Liver (tissue), 9 donors: Measurements from ENCODE around the gene CDK17. TPM values are rescaled to one million over a fixed set of nuclear protein-coding genes. Genes with fewer than 3 reads are reported as not detected.

Experiments
- DNase-seq: peaks from one replicate; pipeline ENCODE4 v3.0.0-alpha.2; 2017; ENCODE audit warnings: low spot score
- H3K27ac ChIP-seq, 2 donors: one replicate each; pipeline ENCODE4 v1.7.0; 2013; ENCODE audit warnings: inconsistent platforms in 2 of 2, low read length in 2 of 2, control low read depth in 1 of 2, low read depth in 1 of 2, mild to moderate bottlenecking in 1 of 2
- H3K27me3 ChIP-seq, 4 donors: one replicate each; pipeline versions ENCODE4 v1.6.1 to v1.7.0; 2013; ENCODE audit warnings: low read length in 3 of 4, inconsistent platforms in 1 of 4, mild to moderate bottlenecking in 1 of 4, moderate library complexity in 1 of 4; ENCODE audit not compliant: control insufficient read depth in 4 of 4, insufficient read depth in 4 of 4
- H3K36me3 ChIP-seq, 4 donors: one replicate each; pipeline versions ENCODE4 v1.6.1 to v1.7.0; 2013; ENCODE audit warnings: low read length in 3 of 4, mild to moderate bottlenecking in 3 of 4, low read depth in 1 of 4, moderate library complexity in 1 of 4; ENCODE audit not compliant: control insufficient read depth in 4 of 4, insufficient read depth in 3 of 4
- H3K4me1 ChIP-seq, 4 donors: one replicate each; pipeline versions ENCODE4 v1.6.1 to v1.7.0; 2013; ENCODE audit warnings: low read length in 3 of 4, mild to moderate bottlenecking in 3 of 4, moderate library complexity in 1 of 4; ENCODE audit not compliant: control insufficient read depth in 4 of 4, insufficient read depth in 4 of 4
- H3K4me3 ChIP-seq, 3 donors: one replicate each; pipeline versions ENCODE4 v1.6.1 to v1.7.0; 2013; ENCODE audit warnings: low read length in 3 of 3, control low read depth in 1 of 3, low read depth in 1 of 3, mild to moderate bottlenecking in 1 of 3
- H3K9ac ChIP-seq, 2 donors: one replicate each; pipeline ENCODE4 v1.7.0; 2013; ENCODE audit warnings: low read length in 2 of 2, mild to moderate bottlenecking in 2 of 2, moderate library complexity in 2 of 2, control low read depth in 1 of 2, low read depth in 1 of 2
- H3K9me3 ChIP-seq, 4 donors: one replicate each; pipeline versions ENCODE4 v1.6.1 to v1.7.0; 2013; ENCODE audit warnings: low read length in 3 of 4; ENCODE audit not compliant: control insufficient read depth in 4 of 4
- ATF3 ChIP-seq: IDR thresholded peaks from 2 replicates; pipeline ENCODE4 v1.6.1; 2016; ENCODE audit warnings: antibody characterized with exemption
- CTCF ChIP-seq: fragments of 150-350 bp; IDR thresholded peaks from 2 replicates; pipeline ENCODE4 v1.5.1; 2017; ENCODE audit warnings: improper control_type of control experiment, low read depth, low read length; ENCODE audit not compliant: missing input control
- FOXA2 ChIP-seq: IDR thresholded peaks from 2 replicates; pipeline ENCODE4 v1.6.1; 2016; ENCODE audit warnings: antibody characterized with exemption
- GABPA ChIP-seq, 2 donors: IDR thresholded peaks in 1 of 2; conservative IDR thresholded peaks in 1 of 2; 2 replicates each; pipeline ENCODE4 v1.6.1; 2016; ENCODE audit warnings: antibody characterized with exemption in 2 of 2, mild to moderate bottlenecking in 1 of 2, moderate library complexity in 1 of 2
- HNF4A ChIP-seq, 2 donors: conservative IDR thresholded peaks; 2 replicates each; pipeline ENCODE4 v1.6.1; 2016; ENCODE audit warnings: antibody characterized with exemption in 2 of 2, mild to moderate bottlenecking in 2 of 2
- HNF4G ChIP-seq: IDR thresholded peaks from 2 replicates; pipeline ENCODE4 v1.6.1; 2016; ENCODE audit warnings: antibody characterized with exemption
- JUND ChIP-seq, 2 donors: IDR thresholded peaks; 2 replicates each; pipeline ENCODE4 v1.6.1; 2016; ENCODE audit warnings: antibody characterized with exemption in 2 of 2
- MAX ChIP-seq: IDR thresholded peaks from 2 replicates; pipeline ENCODE4 v1.6.1; 2016; ENCODE audit warnings: antibody characterized with exemption
- NR2F2 ChIP-seq: IDR thresholded peaks from 2 replicates; pipeline ENCODE4 v1.6.1; 2016; ENCODE audit warnings: antibody characterized with exemption
- RAD21 ChIP-seq, 2 donors: IDR thresholded peaks; 2 replicates each; pipeline ENCODE4 v1.6.1; 2016; ENCODE audit warnings: antibody characterized with exemption in 2 of 2, mild to moderate bottlenecking in 2 of 2
- REST ChIP-seq: IDR thresholded peaks from 2 replicates; pipeline ENCODE4 v1.6.1; 2016; ENCODE audit warnings: antibody characterized with exemption, mild to moderate bottlenecking
- RXRA ChIP-seq, 2 donors: IDR thresholded peaks; 2 replicates each; pipeline ENCODE4 v1.6.1; 2017 to 2018; ENCODE audit warnings: antibody characterized with exemption in 2 of 2, mild to moderate bottlenecking in 1 of 2
- SP1 ChIP-seq: IDR thresholded peaks from 2 replicates; pipeline ENCODE4 v1.6.1; 2018; ENCODE audit warnings: antibody characterized with exemption, mild to moderate bottlenecking
- TAF1 ChIP-seq: conservative IDR thresholded peaks from 2 replicates; pipeline ENCODE4 v1.6.1; 2016; ENCODE audit warnings: antibody characterized with exemption, mild to moderate bottlenecking
- YY1 ChIP-seq: IDR thresholded peaks from 2 replicates; pipeline ENCODE4 v1.6.1; 2016; ENCODE audit warnings: antibody characterized with exemption, mild to moderate bottlenecking
- WGBS: extraction: QIAGEN DNeasy Blood & Tissue Kit; methylation state at CpG from one replicate; pipeline ENCODE4 v1.1.7; 2013; 5-methylcytosine and 5-hydroxymethylcytosine counted together
- polyA plus RNA-seq, 2 donors: library from polyadenylated mRNA; stranded (reverse) in 1 of 2; unstranded in 1 of 2; fragments of 200-250 nt in 1 of 2; fragments of >200 nt in 1 of 2; fragmentation: Nextera tagmentation in 1 of 2; extraction: Ambion mirVana in 1 of 2; gene quantifications; one replicate each; pipeline versions ENCODE4 v1.2.1 to v1.2.3, GENCODE V29; 2013 to 2015
- total RNA-seq, 2 donors: library from RNA; depleted of rRNA; stranded (reverse); fragments of >200 nt; gene quantifications; one replicate each; pipeline ENCODE4 v1.2.3, GENCODE V29; 2014
- donor health status: healthy.
- donor health status: healthy.
- donor health status: healthy.
- donor health status: healthy.
- donor health status: healthy.

The CDK17 gene
- total and polyA plus RNA-seq, 4 donors = 4.8 to 25.2 (median 14.9) TPM

- TF ChIP-seq SP1 = no peak
- no peak for TF ChIP-seq HNF4G
- TF ChIP-seq GABPA (IDR thresholded peaks at IDR 0.05 in 1 of 2, conservative IDR thresholded peaks at IDR 0.05 in 1 of 2) = no peak
- no peak for TF ChIP-seq RAD21 (IDR thresholded peaks at IDR 0.05)
Measured at GRCh38 chr12:96442906-96443305, 42.7 kb upstream of the CDK17 start (continued).

GRCh38 chr12:96441816-96442215, 41.6 kb upstream of the CDK17 start:
- Histone ChIP-seq H3K4me3 (no peak overlapping the region), H3K36me3 (no peaks in the 10 kb centered on the region), H3K9me3 (no peaks in the 10 kb centered on the region), H3K9ac (no peak overlapping the region), H3K27me3 (no peaks in the 10 kb centered on the region), H3K4me1 (no peaks in the 10 kb centered on the region), H3K27ac (no peak overlapping the region)
- 69% methylated on average over 3 of the region's 3 CpGs for WGBS
- no peak for TF ChIP-seq FOXA2
- TF ChIP-seq JUND (IDR thresholded peaks at IDR 0.05) = no peak
- TF ChIP-seq REST = no peak
- TF ChIP-seq RAD21 (IDR thresholded peaks at IDR 0.05) = no peak
- TF ChIP-seq YY1 = no peak
- no peak for TF ChIP-seq TAF1
- no peak for TF ChIP-seq HNF4A (conservative IDR thresholded peaks at IDR 0.05)
- no peak for TF ChIP-seq ATF3
- TF ChIP-seq RXRA (IDR thresholded peaks at IDR 0.05) = no peak
- no peak for TF ChIP-seq MAX
- TF ChIP-seq HNF4G = no peak
- DNase-seq = no peak

GRCh38 chr12:96438330-96438729, 38.1 kb upstream of the CDK17 start:
- Histone ChIP-seq H3K27ac (no peak overlapping the region), H3K9me3 (no peaks in the 10 kb centered on the region), H3K27me3 (no peaks in the 10 kb centered on the region), H3K9ac (no peak overlapping the region), H3K4me1 (no peaks in the 10 kb centered on the region), H3K36me3 (no peaks in the 10 kb centered on the region), H3K4me3 (no peak overlapping the region)
- TF ChIP-seq SP1 (no peak), FOXA2 (no peak), TAF1 (no peak), CTCF (no peak), HNF4A (conservative IDR thresholded peaks at IDR 0.05) (no peak), NR2F2 (no peak)
- DNase-seq = no peak
- 82% methylated on average over 3 of the region's 3 CpGs for WGBS
